GM19043 (cell line): ENCODE results near the gene PLS3.
"Not testable (repeated sequence)": the region's sequence is repeated elsewhere in the genome, so short reads cannot be mapped to it uniquely, and the experiment has no call there.

Experiments used
- ATAC-seq: cut with Tn5 transposase; IDR thresholded peaks from one replicate; pipeline ENCODE4 v1.9.1; 2021; ENCODE audit warnings: low read depth; ENCODE audit not compliant: unreplicated experiment

PLS3 gene

GRCh38 chrX:115603534-115604074, 42.6 kb downstream of the PLS3 start:
- no peak for ATAC-seq

DNA sequence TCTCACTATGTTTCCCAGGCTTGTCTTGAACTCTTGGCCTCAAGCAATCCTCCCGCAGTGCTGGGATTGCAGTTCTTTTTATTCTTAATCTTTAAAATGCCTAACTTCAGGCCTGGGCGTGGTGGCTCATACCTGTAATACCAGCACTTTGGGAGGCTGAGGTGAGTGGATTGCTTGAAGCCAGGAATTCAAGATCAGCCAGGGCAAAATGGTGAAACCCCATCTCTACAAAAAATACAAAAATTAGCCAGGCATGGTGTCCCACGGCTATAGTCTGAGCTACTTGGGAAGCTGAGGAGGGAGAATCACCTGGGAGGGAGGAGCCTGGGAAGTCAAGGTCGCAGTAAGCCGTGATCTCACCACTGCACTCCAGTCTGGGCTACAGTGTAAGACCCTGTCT, 45.9 kb downstream of the PLS3 start:
- ATAC-seq, result no peak

- ATAC-seq, result no peak
Measured at GRCh38 chrX:115609621-115610020, 48.6 kb downstream of the PLS3 start.

DNA sequence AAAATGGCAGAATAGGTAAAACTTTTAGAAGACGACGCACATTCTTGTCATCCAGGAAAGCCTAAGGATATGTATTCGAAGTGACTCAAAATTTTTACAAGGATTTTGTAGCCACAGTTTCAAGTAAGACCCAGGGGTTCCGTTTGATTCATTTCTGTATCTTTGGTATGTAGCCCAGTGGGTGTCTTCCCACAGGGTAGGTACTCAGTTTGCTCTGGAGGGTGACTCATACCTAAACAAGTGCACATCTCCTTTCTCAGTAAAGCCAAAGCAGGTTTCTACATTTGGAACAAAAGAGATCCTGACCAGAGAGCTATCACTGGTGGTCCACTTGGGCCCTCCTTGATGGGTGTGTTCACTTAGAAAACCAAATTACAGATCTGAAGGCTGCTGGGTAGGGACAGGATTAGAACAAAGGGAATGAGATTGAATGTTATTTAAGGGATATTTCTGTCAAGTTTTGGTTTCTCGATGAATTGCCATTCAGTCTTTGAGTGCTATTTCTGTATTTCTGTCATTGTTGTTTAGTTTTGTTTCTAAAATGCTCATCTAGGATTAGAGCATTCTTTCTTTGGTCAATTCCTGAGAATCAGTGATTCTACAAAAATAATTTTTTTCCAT, 56.1 kb downstream of the PLS3 start:
- no peak for ATAC-seq

DNA sequence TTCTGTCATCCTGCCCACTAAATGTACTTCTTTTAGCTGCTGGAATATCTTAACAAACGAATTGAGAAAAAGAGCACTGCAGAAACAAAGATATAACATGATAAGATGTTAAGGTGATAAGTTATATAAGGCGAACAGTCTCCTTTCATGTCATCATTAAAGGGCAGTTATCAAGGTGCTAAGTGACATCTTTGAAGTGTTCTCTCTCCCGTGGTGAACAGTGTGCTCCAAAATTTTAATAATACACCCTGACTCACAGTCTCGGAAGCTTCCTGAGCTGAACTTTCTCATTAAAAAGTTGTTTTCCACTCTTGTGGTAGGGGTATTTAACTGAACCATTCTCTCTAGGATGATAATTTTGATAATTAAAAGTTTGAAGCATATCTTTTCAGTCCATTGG, 61.6 kb downstream of the PLS3 start:
- ATAC-seq, result no peak

DNA sequence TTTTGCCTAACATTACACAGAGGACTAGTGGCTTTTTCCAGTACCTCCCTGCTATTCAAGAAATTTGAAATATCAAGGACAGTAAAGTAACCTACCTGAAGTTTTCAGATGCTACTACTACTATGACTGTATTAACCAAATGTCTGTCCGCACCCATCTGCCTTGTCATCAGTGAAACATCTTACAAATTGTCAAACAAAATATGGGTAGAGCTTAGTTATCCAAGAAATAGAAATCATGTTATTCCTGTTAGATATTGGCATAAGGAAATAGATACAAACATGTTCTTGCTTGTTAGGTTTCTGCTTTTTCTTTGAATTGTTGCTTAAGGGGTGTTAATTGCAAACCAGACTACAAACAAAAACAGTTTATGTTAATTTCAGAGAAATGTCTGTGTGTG, 63.9 kb downstream of the PLS3 start:
- no peak for ATAC-seq

GRCh38 chrX:115625572-115626301, 64.8 kb downstream of the PLS3 start:
- ATAC-seq, result no peak

- ATAC-seq, result no peak
Measured at GRCh38 chrX:115630204-115630603, 69.2 kb downstream of the PLS3 start.

- no peak for ATAC-seq
Measured at GRCh38 chrX:115632455-115632854, 71.5 kb downstream of the PLS3 start.

DNA sequence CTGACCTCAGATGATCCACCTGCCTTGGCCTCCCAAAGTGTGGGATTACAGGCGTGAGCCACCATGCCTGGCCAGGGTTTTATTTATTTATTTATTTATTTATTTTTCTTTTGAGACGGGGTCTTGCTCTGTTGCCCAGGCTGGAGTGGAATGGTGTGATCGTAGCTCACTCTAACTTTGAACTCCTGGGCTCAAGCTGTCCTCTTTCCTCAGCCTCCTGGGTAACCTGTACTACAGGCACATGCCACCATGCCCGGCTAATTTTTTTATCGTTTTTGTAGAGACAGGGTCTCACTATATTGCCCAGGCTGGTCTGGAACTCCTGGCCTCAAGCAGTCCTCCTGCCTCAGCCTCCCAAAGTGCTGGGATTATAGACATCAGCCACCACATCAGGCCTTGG, 72.4 kb downstream of the PLS3 start:
- ATAC-seq, result not testable (repeated sequence)

DNA sequence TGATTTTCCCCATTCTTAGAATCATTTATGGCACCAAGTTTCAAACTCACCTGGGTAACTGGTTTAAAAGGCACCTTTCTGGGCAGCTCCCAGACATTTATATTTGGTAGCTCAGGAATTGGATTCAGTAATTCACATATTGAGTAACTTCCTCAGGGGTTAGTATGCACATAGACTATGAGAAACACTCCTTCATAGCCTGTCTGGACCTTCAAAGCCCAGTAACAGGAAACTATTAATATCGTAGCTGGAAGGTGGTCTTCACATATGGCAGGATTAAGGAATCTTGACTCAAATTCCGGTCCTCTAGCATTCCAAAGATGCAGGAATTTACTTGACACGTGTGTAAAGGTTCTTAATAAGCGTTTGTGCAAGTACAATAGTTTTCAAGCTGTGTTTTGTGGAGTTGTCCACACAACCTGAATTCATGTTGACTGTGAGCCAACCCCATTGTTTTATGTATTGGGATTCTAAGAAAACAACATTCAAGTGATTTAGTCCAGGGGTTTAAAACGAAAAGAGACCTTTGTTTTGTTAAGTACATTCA, 78.4 kb downstream of the PLS3 start:
- no peak for ATAC-seq

- no peak for ATAC-seq
Measured at GRCh38 chrX:115642311-115642710, 81.3 kb downstream of the PLS3 start.

GRCh38 chrX:115642895-115643530, 82.0 kb downstream of the PLS3 start:
- no peak for ATAC-seq

GRCh38 chrX:115644397-115644796, 83.4 kb downstream of the PLS3 start:
- not testable (repeated sequence) for ATAC-seq

- ATAC-seq, result no peak
Measured at GRCh38 chrX:115649461-115650063, 88.6 kb downstream of the PLS3 start.

GRCh38 chrX:115650449-115650848, 89.5 kb downstream of the PLS3 start:
- no peak for ATAC-seq

DNA sequence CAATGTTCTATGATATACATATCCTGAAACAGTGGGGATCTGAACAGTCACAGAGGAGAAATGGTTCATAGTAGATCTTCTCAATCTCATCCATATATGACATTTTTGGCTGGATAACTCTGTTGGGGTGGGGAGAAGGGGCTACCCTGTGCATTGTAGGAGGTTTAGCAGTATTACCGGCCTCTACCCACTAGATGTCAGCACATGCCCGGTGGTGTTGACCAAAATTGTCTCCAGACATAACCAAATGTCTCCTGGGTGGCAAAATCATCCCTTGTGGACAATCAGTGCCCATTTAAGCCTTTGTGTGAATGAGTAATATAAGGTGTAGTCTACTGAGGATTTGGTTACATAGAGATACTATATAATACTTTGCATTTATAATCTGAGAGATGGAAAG, 89.9 kb downstream of the PLS3 start:
- no peak for ATAC-seq

DNA sequence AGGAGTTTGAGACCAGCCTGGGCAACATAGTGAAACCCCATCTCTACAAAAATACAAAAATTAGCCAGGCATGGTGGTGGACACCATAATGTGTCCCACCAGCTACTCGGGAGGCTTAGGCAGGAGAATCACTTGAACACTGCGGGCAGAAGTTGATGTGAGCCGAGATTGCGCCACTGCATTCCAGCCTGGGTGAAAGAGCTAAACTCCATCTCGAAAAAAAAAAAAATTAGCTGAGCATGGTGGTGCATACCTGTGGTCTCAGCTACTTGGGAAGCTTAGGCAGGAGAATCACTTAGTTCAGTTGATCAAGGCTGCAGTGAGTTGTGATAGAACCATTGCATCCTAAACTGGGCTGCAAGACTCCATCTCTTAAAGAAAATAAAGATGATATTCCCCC, 91.2 kb downstream of the PLS3 start:
- no peak for ATAC-seq

- ATAC-seq, result no peak
Measured at GRCh38 chrX:115665122-115665521, 104.1 kb downstream of the PLS3 start.

DNA sequence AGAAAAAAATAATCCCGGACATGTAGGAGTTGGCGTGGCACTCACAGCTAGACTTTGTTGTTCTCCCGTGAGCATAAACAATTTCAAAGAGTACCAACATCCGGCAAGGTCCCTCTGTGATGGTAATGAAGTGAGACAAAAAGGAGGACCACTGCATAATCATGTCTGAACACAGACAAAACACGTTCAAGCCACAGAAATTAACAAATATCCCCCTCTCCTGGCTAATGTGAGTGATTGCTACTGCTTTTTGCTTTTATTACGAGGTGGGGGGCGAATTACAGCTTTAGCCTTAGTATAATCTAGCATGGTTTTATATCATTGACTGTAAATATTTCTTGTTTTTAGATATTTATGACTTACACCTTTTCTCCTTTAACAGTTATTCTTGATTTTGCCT, 118.5 kb downstream of the PLS3 start:
- ATAC-seq, result no peak

- ATAC-seq, result no peak
Measured at GRCh38 chrX:115687595-115687994, 126.6 kb downstream of the PLS3 start.
